ENCODE data around the gene PSMB1.

GRCh38 chr6:170554796-170555137, 1.7 kb upstream of the PSMB1 start:
- TF ChIP-seq GATA2 (IDR thresholded peaks at IDR 0.05; ENCODE audit: low read depth, low read length) = no peak
- no peak for TF ChIP-seq GATA3 (IDR thresholded peaks at IDR 0.05; ENCODE audit: low read depth, low read length)
